ENCODE results near the gene P2RX1.

Gene P2RX1

DNA sequence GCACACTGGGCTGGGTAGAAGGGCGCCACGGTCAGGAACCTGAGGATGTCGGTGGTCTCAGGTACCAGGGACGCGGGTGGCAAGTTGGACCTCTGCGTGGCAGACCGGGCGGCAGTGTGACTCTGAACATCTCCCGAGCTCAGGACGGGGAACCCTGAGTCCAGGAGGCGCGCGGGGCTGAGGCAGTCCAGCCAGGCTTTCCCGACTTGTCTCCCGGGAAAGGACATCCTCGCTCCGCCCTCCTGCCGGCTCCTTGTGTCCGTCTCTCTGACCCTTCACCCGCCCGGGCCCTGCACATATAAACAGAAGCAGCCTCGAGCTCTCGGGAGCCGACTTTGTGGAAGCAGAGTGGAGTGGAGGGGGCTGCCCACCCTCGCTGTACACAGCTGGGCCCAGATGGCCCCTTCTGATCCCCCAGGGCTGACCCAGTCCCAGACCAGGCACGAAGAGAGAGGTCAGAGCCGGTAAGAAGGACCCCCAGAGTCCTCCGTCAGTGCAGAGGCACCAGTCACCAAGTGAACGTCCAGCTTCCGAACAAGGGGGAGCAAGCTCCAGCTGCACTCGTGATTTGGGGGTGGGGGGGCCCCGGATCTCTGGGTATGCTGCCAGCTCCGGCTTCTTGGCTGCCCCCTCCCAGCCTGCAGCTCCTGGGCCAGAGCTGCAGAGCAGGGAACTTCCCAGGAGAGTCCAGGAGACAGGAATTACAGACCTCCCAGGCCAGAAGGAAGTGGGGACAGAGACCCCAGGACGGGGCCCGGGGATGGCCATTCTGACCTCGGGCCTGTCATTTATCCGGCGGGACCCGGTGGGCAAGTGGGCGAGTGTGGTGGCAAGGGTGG, 8.5 kb upstream of the P2RX1 start:
- no peak for DNase-seq (ENCODE audit: low spot score)

DNA sequence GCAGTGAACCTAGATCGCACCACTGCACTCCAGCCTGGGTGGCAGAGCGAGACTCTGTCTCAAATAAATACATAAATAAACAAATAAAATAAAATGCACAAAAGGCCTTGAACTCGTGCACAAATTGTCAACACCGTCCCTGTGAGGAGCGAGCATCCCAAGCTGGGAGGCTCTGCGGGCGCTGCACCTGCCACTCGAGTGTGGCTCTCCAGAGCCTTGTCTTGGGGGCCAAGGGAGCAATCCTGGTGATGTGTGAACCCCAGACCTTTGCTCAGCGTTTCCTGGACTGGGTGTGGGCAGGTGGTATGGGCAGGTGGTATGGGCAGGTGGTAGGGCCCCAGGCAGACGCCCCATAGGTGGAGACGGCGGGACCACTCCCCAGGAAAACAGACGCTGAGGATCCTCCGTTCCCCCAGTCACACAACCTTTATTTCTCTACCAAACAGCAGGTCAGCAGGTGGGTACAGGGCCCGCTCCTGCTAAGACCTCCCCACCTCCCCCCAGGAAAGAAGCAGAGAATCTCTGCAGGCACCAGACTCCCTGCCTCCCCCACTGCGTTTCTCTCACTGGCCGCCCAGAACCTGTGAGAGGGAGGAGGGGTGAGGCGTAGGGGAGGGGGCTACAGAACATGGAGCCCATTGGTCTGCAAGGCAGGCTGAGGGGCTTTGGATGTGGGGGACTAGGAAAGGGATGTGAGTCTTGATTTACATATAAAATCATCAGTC, 7.4 kb upstream of the P2RX1 start:
- no peak for DNase-seq (ENCODE audit: low spot score)

DNA sequence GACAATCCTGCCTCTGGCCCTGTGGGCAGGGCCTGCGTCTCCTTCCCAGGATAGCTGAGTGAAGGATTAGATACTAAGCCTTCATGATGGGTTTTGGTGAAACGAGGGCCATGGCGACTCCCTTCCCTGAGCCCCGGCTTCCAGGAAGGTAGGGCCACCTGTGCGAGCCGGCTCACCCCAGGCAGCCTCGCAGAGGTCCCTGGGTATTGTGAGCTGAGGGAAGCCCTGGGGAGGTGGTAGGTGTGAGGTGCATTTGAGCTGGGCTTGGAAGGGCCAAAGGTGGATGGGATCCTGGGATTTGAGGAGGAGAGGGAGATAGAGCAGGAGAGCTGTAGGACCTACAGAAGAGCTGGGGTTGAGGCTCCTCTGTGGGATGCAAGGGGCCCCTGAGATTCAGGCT, 6.5 kb upstream of the P2RX1 start:
- no peak for DNase-seq (ENCODE audit: low spot score)

DNA sequence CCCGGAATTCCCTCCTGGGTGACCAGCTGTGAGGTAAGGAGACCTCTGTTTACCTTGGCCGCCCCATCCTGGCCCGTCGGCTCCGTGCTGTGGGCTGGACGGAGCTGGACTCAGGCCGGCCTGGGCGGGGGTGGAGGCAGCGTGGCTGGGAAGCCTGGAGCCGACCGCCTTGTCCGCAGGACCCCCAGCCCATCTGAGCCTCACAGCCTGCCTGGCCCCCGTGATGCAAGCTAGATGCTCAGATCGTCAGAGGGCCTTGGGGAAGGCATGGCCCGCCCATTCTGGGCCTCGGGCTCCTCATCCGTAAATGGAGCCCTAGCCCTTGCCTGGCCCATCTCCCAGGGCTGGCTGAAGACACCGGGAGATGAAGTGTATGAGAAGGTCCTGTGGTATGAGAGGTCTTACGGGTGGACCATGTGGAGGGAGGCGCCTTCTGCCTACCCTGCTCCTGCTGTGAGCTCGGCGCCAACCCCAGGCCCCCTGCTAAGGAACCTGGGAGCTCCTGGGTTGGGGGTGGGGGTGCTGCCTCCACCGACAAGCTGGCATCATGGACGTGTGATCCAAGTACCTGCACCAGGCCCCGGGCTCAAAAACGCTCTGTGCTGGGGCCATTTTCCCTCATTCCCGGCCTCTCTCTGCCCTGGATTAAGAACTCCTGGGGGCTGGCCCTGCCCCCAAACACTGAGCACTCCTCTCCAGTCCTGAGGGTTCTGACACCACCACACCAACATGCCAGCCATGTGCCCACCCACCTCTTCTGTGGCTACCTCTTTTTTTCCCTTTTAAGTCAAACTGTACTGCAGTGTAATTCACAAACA, 5.4 kb upstream of the P2RX1 start:
- no peak for DNase-seq (ENCODE audit: low spot score)

DNA sequence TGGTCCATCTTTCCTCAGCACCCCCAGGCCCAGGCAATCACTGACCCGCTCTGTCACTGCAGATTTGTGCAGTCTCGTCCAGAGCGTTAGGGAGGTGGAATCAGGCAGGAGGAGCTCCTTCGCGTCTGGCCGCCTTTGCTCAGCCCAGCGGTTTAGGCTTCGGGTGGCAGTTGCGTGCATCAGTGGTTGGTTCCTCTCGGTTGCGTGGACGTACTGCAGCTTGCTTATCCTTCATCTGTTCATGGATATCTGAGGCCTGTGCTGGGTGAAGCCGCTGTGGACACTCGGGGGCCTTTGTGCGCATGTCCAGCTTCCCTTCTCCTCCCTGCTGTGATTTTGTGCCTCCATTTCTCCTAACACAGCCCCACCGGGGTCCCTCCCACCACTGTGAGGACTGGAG, 4.7 kb upstream of the P2RX1 start:
- no peak for DNase-seq (ENCODE audit: low spot score)

GRCh38 chr17:3919123-3919624, 2.9 kb upstream of the P2RX1 start:
- DNase-seq (ENCODE audit: low spot score): no peak

DNA sequence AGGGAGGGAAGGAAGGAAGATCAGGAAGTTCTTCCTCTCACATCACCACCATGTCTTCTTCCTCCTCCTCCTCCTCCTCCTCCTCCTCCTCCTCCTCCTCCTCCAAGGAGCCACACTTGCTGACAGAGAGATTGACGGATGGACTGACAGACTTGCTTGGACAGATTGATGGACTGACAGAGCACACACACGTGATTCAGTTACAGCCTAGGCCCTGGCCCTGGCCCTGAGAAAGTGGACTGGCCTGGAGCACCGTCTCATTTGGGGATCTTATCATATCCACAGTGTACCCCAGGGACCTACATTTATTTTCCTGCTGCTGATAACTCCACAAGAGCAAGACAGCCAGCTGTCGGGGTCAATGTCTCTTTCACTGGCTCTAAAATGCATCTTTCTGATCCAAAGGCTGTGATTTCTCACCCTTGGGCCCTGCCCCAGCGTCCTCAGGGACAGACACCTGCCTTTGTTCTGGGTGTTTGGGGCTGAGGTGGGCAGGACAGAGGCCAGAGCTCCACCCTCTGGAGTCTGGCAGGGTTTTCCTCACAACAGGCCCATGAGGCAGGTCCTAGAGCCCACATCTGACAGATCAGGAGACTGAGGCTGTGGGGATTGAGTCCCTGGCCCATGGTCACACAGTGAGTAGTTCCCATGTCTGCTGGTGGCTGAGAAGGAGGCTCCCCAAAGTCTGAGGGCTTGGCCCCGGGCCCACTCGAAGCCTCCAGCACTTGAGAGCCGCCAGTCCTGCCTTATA, 2.3 kb upstream of the P2RX1 start:
- no peak for DNase-seq (ENCODE audit: low spot score)

DNA sequence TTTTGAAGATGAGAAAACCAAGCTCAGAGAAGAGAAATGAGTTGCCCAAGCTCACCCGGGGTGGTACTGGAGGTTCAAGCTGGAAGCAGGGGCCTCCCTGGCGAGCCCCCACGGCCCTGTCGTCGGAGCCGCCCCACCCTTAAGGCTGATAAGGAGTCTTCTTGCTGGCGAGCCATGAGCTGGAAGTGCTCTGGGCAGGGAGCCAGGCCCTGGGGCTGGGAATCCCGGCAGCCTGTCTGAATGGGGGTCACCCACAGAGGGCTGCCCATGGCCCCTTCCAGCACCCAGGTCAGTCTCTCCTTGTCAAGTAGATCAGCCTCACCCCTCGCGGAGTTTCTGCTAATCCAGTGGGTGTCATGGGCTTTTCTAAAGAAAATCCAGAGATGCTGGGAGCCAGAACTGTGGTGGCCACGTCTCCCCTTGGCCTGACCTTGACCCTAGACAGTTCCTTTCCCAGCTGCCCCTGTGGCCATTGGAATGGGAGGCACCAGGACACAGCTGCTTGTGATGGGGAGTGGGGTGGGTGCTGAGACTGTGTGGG, 1.2 kb upstream of the P2RX1 start:
- no peak for DNase-seq (ENCODE audit: low spot score)

GRCh38 chr17:3916825-3917224, 560 bp upstream of the P2RX1 start:
- DNase-seq (ENCODE audit: low spot score): no peak

DNA sequence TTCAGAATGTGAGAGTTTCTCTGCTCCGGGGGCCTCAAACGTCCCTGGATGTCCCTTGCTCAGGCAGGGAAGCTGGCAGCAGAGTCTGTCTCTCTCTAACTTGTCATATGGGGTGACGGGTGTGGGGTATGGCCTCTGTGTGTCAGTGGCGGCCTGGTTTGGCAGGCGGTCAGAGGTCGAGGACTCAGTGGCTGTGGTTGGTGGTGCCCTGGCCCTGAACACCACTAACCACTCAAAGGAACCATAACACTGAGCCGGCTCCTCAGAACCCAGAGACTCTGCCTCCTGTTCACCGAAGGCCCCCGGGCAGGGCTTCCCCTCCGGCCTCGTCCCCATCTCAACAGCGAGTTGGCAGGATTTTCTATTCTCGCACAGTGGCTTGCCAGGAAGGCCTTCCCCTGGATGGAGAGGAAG, 677 bp downstream of the P2RX1 start:
- no peak for DNase-seq (ENCODE audit: low spot score)

DNA sequence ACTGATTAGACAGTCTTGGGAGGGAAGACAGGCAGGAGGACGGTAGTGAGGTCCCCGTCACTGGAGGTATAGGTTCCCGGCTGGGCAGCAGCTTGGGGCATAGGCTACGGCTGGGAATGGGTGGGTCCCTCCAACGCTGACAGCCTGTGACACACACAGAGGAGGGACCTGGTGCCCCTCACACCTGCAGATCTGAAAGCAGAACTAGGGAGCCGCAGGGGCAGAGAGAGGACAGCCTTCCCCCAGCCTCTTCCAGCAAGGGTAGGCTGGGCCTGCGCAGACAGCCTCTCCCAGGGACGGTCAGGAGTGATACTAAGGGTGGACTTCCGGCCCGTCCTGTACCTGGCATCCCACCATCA, 2.0 kb downstream of the P2RX1 start:
- DNase-seq (ENCODE audit: low spot score): no peak

- peak; percentile 64 for DNase-seq (ENCODE audit: low spot score)
Observed at GRCh38 chr17:3913531-3914311, 2.5 kb downstream of the P2RX1 start.

GRCh38 chr17:3912827-3913226, 3.4 kb downstream of the P2RX1 start:
- no peak for DNase-seq (ENCODE audit: low spot score)

DNA sequence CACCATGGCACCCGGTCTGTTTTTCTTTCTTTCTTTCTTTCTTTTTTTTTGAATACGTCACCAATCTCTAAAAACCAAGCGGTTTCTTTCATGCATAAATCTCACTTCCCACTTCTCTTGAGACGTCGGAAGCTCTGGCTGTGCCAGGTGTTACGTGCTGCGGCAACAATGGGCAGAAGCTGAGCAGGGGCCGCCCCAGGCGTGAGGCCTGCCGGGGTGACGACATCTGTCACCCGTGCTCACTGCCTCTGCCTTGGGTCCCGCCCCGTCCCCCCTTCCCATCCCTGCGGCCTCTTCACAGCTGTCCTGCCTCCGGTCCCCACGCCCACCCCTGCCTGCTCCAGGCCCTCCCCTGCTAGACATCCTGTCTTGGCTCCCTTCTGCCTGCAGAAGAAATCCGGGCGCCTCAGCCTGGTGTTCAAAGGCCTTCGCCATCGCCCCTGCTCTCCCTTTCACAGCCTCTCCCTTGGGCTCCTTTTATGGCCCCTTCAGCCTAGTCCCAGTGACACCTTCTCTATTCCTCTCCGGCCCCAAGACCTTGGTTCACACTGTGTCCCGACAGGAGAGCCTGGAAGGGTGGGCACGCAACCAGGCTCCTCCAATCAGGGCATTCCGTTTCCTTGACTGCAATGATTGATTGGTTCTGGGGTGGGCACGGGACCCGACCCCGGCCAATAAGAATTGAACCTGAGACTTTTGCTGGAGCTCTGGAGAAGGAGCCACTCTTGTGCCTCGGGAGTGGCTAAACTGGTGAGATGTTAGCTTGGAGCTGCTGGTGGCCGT, 4.8 kb downstream of the P2RX1 start:
- DNase-seq (ENCODE audit: low spot score): no peak

DNA sequence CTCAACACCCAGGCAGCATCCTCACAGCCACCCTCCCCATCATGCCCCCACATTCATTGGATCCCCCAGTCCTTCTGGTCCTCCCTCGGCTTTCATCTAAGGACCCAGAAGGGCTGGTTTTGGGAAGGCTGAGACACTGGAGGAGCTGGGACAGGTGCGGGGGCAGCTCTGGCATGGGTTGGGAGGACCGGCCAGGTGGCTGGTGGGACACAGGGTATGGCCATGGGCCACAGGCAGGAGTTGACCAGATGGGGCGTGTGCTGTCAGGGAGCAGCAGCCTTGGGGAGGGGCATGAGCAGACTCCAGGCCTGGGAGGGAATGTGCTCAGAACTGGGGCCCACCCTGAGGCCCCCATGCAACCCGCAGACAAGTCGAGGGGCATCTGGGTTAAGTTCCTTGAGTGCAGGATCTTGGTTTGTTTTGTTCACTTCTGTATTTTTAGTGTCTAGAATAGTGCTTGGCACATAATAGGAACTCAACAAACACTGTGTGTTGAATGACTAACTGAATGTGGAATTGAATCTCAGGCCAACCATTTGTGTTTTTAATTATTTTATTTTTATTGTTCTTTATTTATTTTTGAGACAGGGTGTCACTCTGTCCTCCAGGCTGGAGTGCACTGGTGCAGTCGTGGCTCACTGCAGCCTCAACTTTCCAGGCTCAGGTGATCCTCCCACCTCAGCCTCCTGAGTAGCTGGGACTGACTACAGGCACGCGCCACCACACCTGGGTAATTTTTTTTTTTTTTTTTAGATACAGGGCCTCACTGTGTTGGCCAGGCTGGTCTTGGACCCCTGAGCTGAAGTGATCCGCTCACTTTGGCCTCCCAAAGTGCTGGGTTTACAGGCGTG, 5.6 kb downstream of the P2RX1 start:
- no peak for DNase-seq (ENCODE audit: low spot score)

GRCh38 chr17:3909257-3909656, 7.0 kb downstream of the P2RX1 start:
- DNase-seq (ENCODE audit: low spot score): no peak

DNA sequence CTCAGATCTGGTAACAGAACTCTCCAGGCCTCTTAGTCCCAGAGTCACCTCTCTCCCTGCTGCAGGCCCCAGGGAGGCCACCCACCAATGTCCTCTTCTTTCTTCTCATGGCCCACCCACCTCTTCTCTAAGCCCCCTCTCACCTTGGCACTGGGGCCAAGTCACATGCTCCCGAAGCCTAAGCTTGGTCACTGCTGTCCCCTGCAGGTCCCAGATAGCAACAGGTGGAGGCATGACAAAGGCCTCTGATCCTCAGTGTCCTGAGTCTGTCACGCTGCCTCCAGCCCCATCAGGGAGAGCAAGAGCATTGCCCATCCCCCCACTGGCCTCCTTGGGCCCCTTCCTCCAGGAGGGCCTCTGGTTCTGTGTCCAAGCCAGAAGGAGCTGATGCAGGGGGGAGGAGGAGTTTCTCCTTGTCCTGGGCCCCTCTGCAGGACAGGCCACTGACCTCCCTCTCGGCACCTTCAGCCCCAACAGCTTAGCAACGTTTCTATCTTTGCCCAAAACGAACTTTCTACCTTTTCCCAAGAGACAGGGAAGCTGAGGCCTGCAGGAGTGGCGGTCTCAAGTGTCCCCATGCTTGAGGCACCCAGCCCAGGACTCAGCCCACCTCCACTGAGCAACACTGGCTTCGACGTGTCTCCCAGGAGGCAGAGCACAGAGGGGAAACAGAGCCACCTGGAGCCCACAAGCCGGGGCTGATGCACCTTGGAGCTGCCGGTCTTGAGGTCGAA, 8.6 kb downstream of the P2RX1 start:
- DNase-seq (ENCODE audit: low spot score): no peak

- no peak for DNase-seq (ENCODE audit: low spot score)
Observed at GRCh38 chr17:3906881-3907280, 9.4 kb downstream of the P2RX1 start.
